ENCODE results near the gene SFI1.
"Not testable (repeated sequence)": the region's sequence is repeated elsewhere in the genome, so short reads cannot be mapped to it uniquely, and the experiment has no call there.

Gene SFI1

GRCh38 chr22:31481129-31481528, 15.2 kb upstream of the SFI1 start:
- POLR2A ChIA-PET, result no interaction called here
- DNase-seq (ENCODE audit: low read depth, low spot score), result no peak
- H3K4me3 ChIP-seq (ENCODE audit: low read depth, low read length), result no peak overlapping the region
- no peak for TF ChIP-seq CTCF (IDR thresholded peaks at IDR 0.05; ENCODE audit: insufficient read depth, low read length, missing control alignments)
- CTCF ChIA-PET, result interaction anchor here (0.7 to 3.5 kb wide), 2 partner anchors 11 to 30 kb away, joined by 3 to 11 read pairs; no protein-coding TSS in a partner anchor

- POLR2A ChIA-PET; DNase-seq (ENCODE audit: low read depth, low spot score); H3K4me3 ChIP-seq (ENCODE audit: low read depth, low read length): not testable (repeated sequence)
- CTCF ChIA-PET, result interaction anchor here (3.5 kb wide), 1 partner anchor 31 kb away, joined by 11 read pairs; no protein-coding TSS in a partner anchor
These were observed 13.9 kb upstream of the SFI1 start for GRCh38 chr22:31482470-31482869.

- CTCF ChIA-PET; DNase-seq (ENCODE audit: low read depth, low spot score); H3K4me3 ChIP-seq (ENCODE audit: low read depth, low read length); POLR2A ChIA-PET: not testable (repeated sequence)
These were observed 10.0 kb upstream of the SFI1 start for GRCh38 chr22:31486369-31486768.

- H3K4me3 ChIP-seq (ENCODE audit: low read depth, low read length), result no peak overlapping the region
- TF ChIP-seq CTCF (IDR thresholded peaks at IDR 0.05; ENCODE audit: insufficient read depth, low read length, missing control alignments), result no peak
- DNase-seq (ENCODE audit: low read depth, low spot score), result no peak
- CTCF ChIA-PET, result interaction anchor here (0.9 kb wide), 1 partner anchor 35 kb away, joined by 3 read pairs; no protein-coding TSS in a partner anchor
- POLR2A ChIA-PET, result no interaction called here
These were observed 9.4 kb upstream of the SFI1 start for GRCh38 chr22:31486951-31487350.

- peak overlapping the region; percentile 93 for H3K4me3 ChIP-seq (ENCODE audit: low read depth, low read length)
- ChIA-PET POLR2A (interaction anchor here (0.6 kb wide), 1 partner anchor 100 kb away, joined by 3 read pairs; no protein-coding TSS in a partner anchor), CTCF (interaction anchor here (0.8 to 1.4 kb wide), 4 partner anchors 20 to 483 kb away, joined by 3 to 5 read pairs (median 4); no protein-coding TSS in a partner anchor)
- no peak for DNase-seq (ENCODE audit: low read depth, low spot score)
- no peak for TF ChIP-seq CTCF (IDR thresholded peaks at IDR 0.05; ENCODE audit: insufficient read depth, low read length, missing control alignments)
These were observed 7.9 kb upstream of the SFI1 start for GRCh38 chr22:31488346-31488883.

GRCh38 chr22:31488988-31489617, 7.2 kb upstream of the SFI1 start:
- POLR2A ChIA-PET, result interaction anchor here (0.7 kb wide), 1 partner anchor 38 kb away, joined by 3 read pairs; no protein-coding TSS in a partner anchor
- CTCF ChIA-PET, result interaction anchor here (0.8 to 1.4 kb wide), 4 partner anchors 21 to 482 kb away, joined by 3 to 5 read pairs (median 4); no protein-coding TSS in a partner anchor
- DNase-seq (ENCODE audit: low read depth, low spot score), result no peak
- TF ChIP-seq CTCF (IDR thresholded peaks at IDR 0.05; ENCODE audit: insufficient read depth, low read length, missing control alignments), result no peak
- H3K4me3 ChIP-seq (ENCODE audit: low read depth, low read length), result peak overlapping the region; percentile 93

- ChIA-PET CTCF (interaction anchor here (0.7 to 1.3 kb wide), 3 partner anchors 12 to 176 kb away, joined by 3 to 7 read pairs (median 4); no protein-coding TSS in a partner anchor), POLR2A (interaction anchor here (0.6 to 0.7 kb wide), 2 partner anchors 38 to 94 kb away, joined by 3 read pairs; no protein-coding TSS in a partner anchor)
- no peak for TF ChIP-seq CTCF (IDR thresholded peaks at IDR 0.05; ENCODE audit: insufficient read depth, low read length, missing control alignments)
- peak within 1 kb of the TSS; percentile 93 for H3K4me3 ChIP-seq (ENCODE audit: low read depth, low read length)
- DNase-seq (ENCODE audit: low read depth, low spot score), result no peak
These were observed 6.5 kb upstream of the SFI1 start, which contains the start of gene EIF4ENIF1 for GRCh38 chr22:31489632-31490495. EIF4ENIF1 (minus strand) TSS chr22:31489842; CDS start chr22:31488718, 1,124 bp downstream.

All from AG04449 (cell line).